ENCODE measurements around the gene VTI1A. TPM values are rescaled to one million over a fixed set of nuclear protein-coding genes. Genes with fewer than 3 reads are reported as not detected.

Gene VTI1A
- polyA plus RNA-seq, 1 of the 3 experiments (the other 2 are of a cell fraction), result 8.3 TPM

GRCh38 chr10:112844681-112845544 is 397.9 kb downstream of the VTI1A start:
- 87% methylated on average over 20 of the region's 27 CpGs for WGBS (ENCODE audit: low lambda C conversion rate)
- no peaks in the 10 kb centered on the region for H3K9me3 ChIP-seq
- TF ChIP-seq GABPA (IDR thresholded peaks at IDR 0.05; ENCODE audit: low read depth) (no peak), MXI1 (IDR thresholded peaks at IDR 0.05; ENCODE audit: low read depth, low read length) (no peak), SMC3 (IDR thresholded peaks at IDR 0.05; ENCODE audit: low read depth, low read length) (no peak), YY1 (IDR thresholded peaks at IDR 0.05; ENCODE audit: low read depth) (no peak), RXRA (IDR thresholded peaks at IDR 0.05; ENCODE audit: borderline replicate concordance, low read depth) (no peak), FOSL2 (IDR thresholded peaks at IDR 0.05; ENCODE audit: borderline replicate concordance, low read depth) (no peak), USF1 (IDR thresholded peaks at IDR 0.05; ENCODE audit: borderline replicate concordance, low read depth) (no peak), GATA2 (CRISPR knock-in tag; IDR thresholded peaks at IDR 0.05) (no peak), NFIC (IDR thresholded peaks at IDR 0.05; ENCODE audit: borderline replicate concordance) (no peak)

GRCh38 chr10:112847778-112848177 is 400.8 kb downstream of the VTI1A start:
- POLR2A ChIA-PET, result no interaction called here
- Histone ChIP-seq H2AFZ (ENCODE audit: low read depth) (no peak overlapping the region), H3K79me2 (ENCODE audit: insufficient read depth) (no peaks in the 10 kb centered on the region), H4K20me1 (ENCODE audit: insufficient read depth) (no peaks in the 10 kb centered on the region), H3K4me3 (ENCODE audit: low read depth in 2 of 2, low read length in 1 of 2) (no peak overlapping the region), H3K9ac (no peak overlapping the region), H3K27me3 (ENCODE audit: insufficient read depth) (no peaks in the 10 kb centered on the region), H3K9me2 (no peaks in the 10 kb centered on the region), H3K27ac (ENCODE audit: low read depth in 2 of 2, low read length in 1 of 2) (no peak overlapping the region), H3K4me1 (ENCODE audit: control insufficient read depth in 1 of 2, insufficient read depth in 2 of 2, low read depth in 1 of 2, low read length in 1 of 2) (peaks cover 0 to 3% of the 10 kb centered on the region in 2 experiments; a peak in 1 of 4 replicates), H3K36me3 (replicated peaks in 1 of 2; ENCODE audit: control insufficient read depth in 1 of 2, insufficient read depth in 2 of 2, low read length in 1 of 2) (no peaks in the 10 kb centered on the region), H3K9me3 (no peaks in the 10 kb centered on the region), H3F3A (replicated peaks; ENCODE audit: insufficient read depth) (no peaks in the 10 kb centered on the region), H3K4me2 (no peak overlapping the region)
- 81% methylated on average over 2 of the region's 2 CpGs for WGBS (ENCODE audit: low lambda C conversion rate)
- TF ChIP-seq ELF1 (IDR thresholded peaks at IDR 0.05) (no peak), RCOR1 (IDR thresholded peaks at IDR 0.05; ENCODE audit: low read length) (no peak), SMC3 (IDR thresholded peaks at IDR 0.05; ENCODE audit: low read depth, low read length) (no peak), YY1 (IDR thresholded peaks at IDR 0.05; ENCODE audit: low read depth) (no peak), CHD2 (IDR thresholded peaks at IDR 0.05; ENCODE audit: low read length, partially characterized antibody) (no peak), FOXJ3 (CRISPR knock-in tag; IDR thresholded peaks at IDR 0.05) (no peak), RAD21 (IDR thresholded peaks at IDR 0.05; ENCODE audit: low read length) (no peak), FOSL2 (IDR thresholded peaks at IDR 0.05; ENCODE audit: borderline replicate concordance, low read depth) (no peak), MAX (IDR thresholded peaks at IDR 0.05; ENCODE audit: low read depth) (no peak), TAF1 (IDR thresholded peaks at IDR 0.05; ENCODE audit: borderline replicate concordance, low read depth, low read length) (no peak), NRF1 (IDR thresholded peaks at IDR 0.05; ENCODE audit: low read depth, low read length) (no peak)
- CTCF ChIA-PET, result no interaction called here
- DNase-seq, result no peak

More at GRCh38 chr10:112844681-112845544, 397.9 kb downstream of the VTI1A start:
- Histone ChIP-seq H4K20me1 (ENCODE audit: insufficient read depth) (no peaks in the 10 kb centered on the region), H3K4me3 (ENCODE audit: low read depth in 2 of 2, low read length in 1 of 2) (no peak overlapping the region), H3K27me3 (ENCODE audit: insufficient read depth) (no peaks in the 10 kb centered on the region), H3K36me3 (replicated peaks in 1 of 2; ENCODE audit: control insufficient read depth in 1 of 2, insufficient read depth in 2 of 2, low read length in 1 of 2) (no peaks in the 10 kb centered on the region), H3K9me2 (no peaks in the 10 kb centered on the region), H3K27ac (ENCODE audit: low read depth in 2 of 2, low read length in 1 of 2) (no peak overlapping the region), H2AFZ (ENCODE audit: low read depth) (no peak overlapping the region), H3K79me2 (ENCODE audit: insufficient read depth) (no peaks in the 10 kb centered on the region), H3K4me1 (ENCODE audit: control insufficient read depth in 1 of 2, insufficient read depth in 2 of 2, low read depth in 1 of 2, low read length in 1 of 2) (peaks cover 0 to 4% of the 10 kb centered on the region in 2 experiments; a peak in 1 of 4 replicates), H3K4me2 (no peak overlapping the region), H3F3A (replicated peaks; ENCODE audit: insufficient read depth) (no peaks in the 10 kb centered on the region), H3K9ac (no peak overlapping the region)
- CTCF ChIA-PET, result no interaction called here
- POLR2A ChIA-PET, result no interaction called here
- no peak for DNase-seq
